ENCODE data around the gene GM2A.

GRCh38 chr5:151208481-151208914 is 44.5 kb upstream of the GM2A start:
- TF ChIP-seq CTCF (IDR thresholded peaks at IDR 0.05) (no peak), POLR2A (IDR thresholded peaks at IDR 0.05) (no peak)

Data from esophagus squamous epithelium (tissue), 4 donors.